Bronchial epithelial cell (primary cell): ENCODE results near the gene ITGA6. TPM values are rescaled to one million over a fixed set of nuclear protein-coding genes. Genes with fewer than 3 reads are reported as not detected.

Source experiments
- DNase-seq: peaks from one replicate; pipeline ENCODE4 v3.0.0-alpha.2; 2010; ENCODE audit warnings: low read depth
- FAIRE-seq: peaks from 2 replicates; lab custom pipeline; 2011; peaks lifted over from hg19 to GRCh38; lab: Jason Lieb, UNC
- H3K27me3 ChIP-seq: 2 replicates; pipeline ENCODE4 v1.5.1; 2011; ENCODE audit warnings: low read length; ENCODE audit not compliant: control insufficient read depth, insufficient read depth
- H3K36me3 ChIP-seq: 2 replicates; pipeline ENCODE4 v1.5.1; 2011; ENCODE audit warnings: low read length; ENCODE audit not compliant: control insufficient read depth, insufficient read depth
- H3K4me3 ChIP-seq: 2 replicates; pipeline ENCODE4 v1.5.1; 2011; ENCODE audit warnings: mild to moderate bottlenecking, low read depth, low read length, control low read depth
- CTCF ChIP-seq: IDR thresholded peaks from 2 replicates; pipeline ENCODE4 v1.5.1; 2011; ENCODE audit warnings: mild to moderate bottlenecking, moderate library complexity, low read length, control low read depth, inconsistent platforms; ENCODE audit not compliant: insufficient read depth, severe bottlenecking
- total RNA-seq: library from RNA; depleted of rRNA; stranded (reverse); fragments of >200 nt; gene quantifications from 2 replicates; pipeline ENCODE4 v1.2.1, GENCODE V29; 2014

ITGA6 gene
- total RNA-seq, 1 donor from 2014 or later, result 390 TPM

- no peak overlapping the region for H3K4me3 ChIP-seq
- FAIRE-seq (no peak), DNase-seq (no peak)
- no peak for TF ChIP-seq CTCF
- H3K36me3 ChIP-seq, result peaks cover 1% of the 10 kb centered on the region
- no peaks in the 10 kb centered on the region for H3K27me3 ChIP-seq
Observed at GRCh38 chr2:172451923-172452322, 24.5 kb downstream of the ITGA6 start.

DNA sequence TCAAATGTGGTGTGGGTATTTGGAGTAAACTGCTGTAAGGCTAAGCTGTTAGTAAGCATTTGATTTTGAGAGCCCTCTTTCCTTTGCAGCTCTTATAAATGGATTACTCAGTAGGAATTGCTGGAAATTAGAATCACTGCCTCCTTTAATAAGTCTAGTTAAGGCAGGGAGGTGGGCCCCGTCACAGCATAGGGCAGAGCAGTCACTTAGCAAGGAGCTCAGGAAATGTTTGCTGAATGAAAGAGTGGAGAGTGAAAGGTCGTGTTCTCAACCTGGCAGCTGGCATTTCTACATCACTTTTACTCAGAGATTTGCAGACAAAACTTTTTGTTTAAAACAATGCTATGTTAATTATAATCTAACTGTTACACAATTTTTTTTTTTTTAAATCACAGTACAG, 25.5 kb downstream of the ITGA6 start:
- no peak for TF ChIP-seq CTCF
- H3K36me3 ChIP-seq, result peaks cover 1% of the 10 kb centered on the region
- FAIRE-seq, result no peak
- DNase-seq, result no peak
- no peak overlapping the region for H3K4me3 ChIP-seq
- no peaks in the 10 kb centered on the region for H3K27me3 ChIP-seq

GRCh38 chr2:172454404-172455120, 27.2 kb downstream of the ITGA6 start:
- H3K27me3 ChIP-seq, result no peaks in the 10 kb centered on the region
- DNase-seq (no peak), FAIRE-seq (no peak)
- H3K4me3 ChIP-seq, result no peak overlapping the region
- H3K36me3 ChIP-seq, result peaks cover 1% of the 10 kb centered on the region
- no peak for TF ChIP-seq CTCF

DNA sequence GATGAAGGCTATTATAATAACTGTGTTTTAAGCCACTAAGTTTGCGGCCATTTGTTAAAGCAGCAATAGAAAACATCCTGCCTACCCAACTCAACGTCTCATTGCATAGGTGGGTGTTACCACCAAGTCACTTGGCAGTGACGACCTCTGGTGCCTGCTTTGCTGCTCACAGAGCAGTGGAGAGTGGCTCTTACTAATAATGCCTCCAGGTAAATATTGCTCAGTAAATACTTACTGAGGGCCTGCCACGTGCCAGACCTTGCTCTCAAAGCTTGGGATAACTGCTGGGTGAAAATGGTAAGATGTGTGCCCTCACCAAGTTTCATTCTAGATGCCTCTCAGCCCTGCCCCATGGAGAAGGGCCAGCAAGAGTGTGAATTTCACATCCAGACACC, 27.7 kb downstream of the ITGA6 start:
- H3K4me3 ChIP-seq, result no peak overlapping the region
- peak; percentile 6 for TF ChIP-seq CTCF
- H3K36me3 ChIP-seq, result no peaks in the 10 kb centered on the region
- peak; percentile 61 for DNase-seq
- H3K27me3 ChIP-seq, result no peaks in the 10 kb centered on the region
- no peak for FAIRE-seq

- Histone ChIP-seq H3K36me3 (no peaks in the 10 kb centered on the region), H3K4me3 (no peak overlapping the region), H3K27me3 (no peaks in the 10 kb centered on the region)
- no peak for FAIRE-seq
- no peak for DNase-seq
- no peak for TF ChIP-seq CTCF
Observed at GRCh38 chr2:172456002-172456401, 28.6 kb downstream of the ITGA6 start.

- no peak overlapping the region for H3K4me3 ChIP-seq
- TF ChIP-seq CTCF, result no peak
- no peaks in the 10 kb centered on the region for H3K27me3 ChIP-seq
- no peaks in the 10 kb centered on the region for H3K36me3 ChIP-seq
- DNase-seq, result no peak
- FAIRE-seq, result no peak
Observed at GRCh38 chr2:172457536-172457935, 30.1 kb downstream of the ITGA6 start.
